HCT116 (cell line): ENCODE measurements around the gene TMEM156. TPM values are rescaled to one million over a fixed set of nuclear protein-coding genes. Genes with fewer than 3 reads are reported as not detected.

Experiments
- ATAC-seq: fragments of 200-7000 bp; cut with Tn5 transposase; 2 replicates; pipeline ENCODE4 v1.9.1; 2020; ENCODE audit warnings: mild to moderate bottlenecking, moderate library complexity
- BruUV-seq: library from RNA; stranded (reverse); fragments of 400-500 nt; replicated peaks from 2 replicates; lab custom pipeline; 2021; lab: Mats Ljungman, UMichigan
- CTCF ChIA-PET: fragments of 300-600 bp; sonication (Branson Sonifier 250); formaldehyde crosslinking; loops from one replicate; lab custom pipeline; 2021; ENCODE audit warnings: antibody characterized with exemption; lab: Charles Lee
- POLR2A ChIA-PET: fragments of 300-600, 350-600 bp; sonication (Branson Sonifier 250); formaldehyde crosslinking; loops from one replicate; lab custom pipeline; 2021; ENCODE audit warnings: antibody characterized with exemption; lab: Charles Lee
- RAD21 ChIA-PET, 2 experiments: fragments of 300-600 bp; sonication (Branson Sonifier 250); formaldehyde crosslinking; loops; one replicate each; lab custom pipeline; 2023; ENCODE audit warnings: low total read pairs in 2 of 2; ENCODE audit not compliant: uncharacterized antibody in 2 of 2, unreplicated experiment in 2 of 2, low non-redundant PET in 1 of 2; lab: Charles Lee
- DNase-seq: peaks from one replicate; pipeline ENCODE4 v3.0.0-alpha.2; 2010; ENCODE audit warnings: low read depth, low spot score
- H2AFZ ChIP-seq: fragments of 200-600 bp; shearing (Covaris generic), sonication (generic); 2 replicates; pipeline ENCODE4 v1.6.1; 2017; ENCODE audit warnings: low read depth, mixed run types, mixed read lengths, antibody characterized with exemption, low read length; ENCODE audit not compliant: poor library complexity, severe bottlenecking
- H3K27ac ChIP-seq: 2 replicates; pipeline ENCODE4 v1.5.1; 2012; ENCODE audit warnings: low read depth, low read length
- H3K27me3 ChIP-seq: fragments of 200-600 bp; sonication (generic); 2 replicates; pipeline ENCODE4 v1.6.1; 2016; ENCODE audit warnings: mixed run types, low read length, mixed read lengths; ENCODE audit not compliant: insufficient read depth
- H3K36me3 ChIP-seq, 2 experiments: fragments of 200-500 bp in 1 of 2; fragments of 200-600 bp in 1 of 2; sonication (Bioruptor generic) in 1 of 2; sonication (generic) in 1 of 2; 2 replicates each; pipeline versions ENCODE4 v1.5.1 to v1.6.1; 2014 to 2016; ENCODE audit warnings: low read length in 2 of 2, inconsistent platforms in 1 of 2, mixed read lengths in 1 of 2, mixed run types in 1 of 2; ENCODE audit not compliant: insufficient read depth in 2 of 2, control insufficient read depth in 1 of 2
- H3K4me1 ChIP-seq, 2 experiments: fragments of 200-600 bp in 1 of 2; sonication (generic) in 1 of 2; 2 replicates each; pipeline versions ENCODE4 v1.5.1 to v1.6.1; 2012 to 2017; ENCODE audit warnings: low read length in 2 of 2, inconsistent platforms in 1 of 2, mild to moderate bottlenecking in 1 of 2, mixed read lengths in 1 of 2, mixed run types in 1 of 2, moderate library complexity in 1 of 2; ENCODE audit not compliant: insufficient read depth in 2 of 2, control insufficient read depth in 1 of 2
- H3K4me2 ChIP-seq: fragments of 200-600 bp; sonication (generic); 2 replicates; pipeline ENCODE4 v1.6.1; 2017; ENCODE audit warnings: mixed run types, low read length, mixed read lengths
- H3K4me3 ChIP-seq, 2 experiments: fragments of 200-600 bp in 1 of 2; sonication (generic) in 1 of 2; replicated peaks in 1 of 2; 2 replicates each; pipeline ENCODE4 v1.5.1; 2011 to 2016; ENCODE audit warnings: low read length in 2 of 2, control low read depth in 1 of 2, low read depth in 1 of 2, mild to moderate bottlenecking in 1 of 2, mixed read lengths in 1 of 2, mixed run types in 1 of 2
- H3K79me2 ChIP-seq: fragments of 200-600 bp; sonication (generic); 2 replicates; pipeline ENCODE4 v1.6.1; 2017; ENCODE audit warnings: mild to moderate bottlenecking, mixed run types, low read length, moderate library complexity, mixed read lengths; ENCODE audit not compliant: insufficient read depth
- H3K9ac ChIP-seq: fragments of 200-600 bp; sonication (generic); 2 replicates; pipeline ENCODE4 v1.6.1; 2016; ENCODE audit warnings: low read length, mixed read lengths
- H3K9me2 ChIP-seq: fragments of 200-600 bp; sonication (generic), shearing (Covaris generic); 2 replicates; pipeline ENCODE4 v1.6.1; 2017; ENCODE audit warnings: mixed run types, mild to moderate bottlenecking, moderate library complexity; ENCODE audit not compliant: insufficient read depth
- H3K9me3 ChIP-seq, 2 experiments: fragments of 200-500 bp in 1 of 2; fragments of 200-600 bp in 1 of 2; sonication (Bioruptor generic) in 1 of 2; sonication (generic) in 1 of 2; 2 replicates each; pipeline ENCODE4 v1.6.1; 2014 to 2017; ENCODE audit warnings: low read length in 2 of 2, mixed read lengths in 2 of 2, inconsistent platforms in 1 of 2, low read depth in 1 of 2, mild to moderate bottlenecking in 1 of 2, mixed run types in 1 of 2, moderate library complexity in 1 of 2; ENCODE audit not compliant: control insufficient read depth in 1 of 2, insufficient read depth in 1 of 2
- H4K20me1 ChIP-seq: fragments of 200-600 bp; sonication (generic), shearing (Covaris generic); 2 replicates; pipeline ENCODE4 v1.6.1; 2017; ENCODE audit warnings: mixed run types, mild to moderate bottlenecking, moderate library complexity; ENCODE audit not compliant: insufficient read depth
- CBX3 ChIP-seq: IDR thresholded peaks from 2 replicates; pipeline ENCODE4 v1.6.1; 2012; ENCODE audit warnings: low read depth
- EGR1 ChIP-seq: IDR thresholded peaks from 2 replicates; pipeline ENCODE4 v1.6.1; 2012; ENCODE audit warnings: low read depth
- EZH2phosphoT487 ChIP-seq: fragments of 200-600 bp; IDR thresholded peaks from 2 replicates; pipeline ENCODE4 v1.6.1; 2018; ENCODE audit warnings: antibody characterized with exemption, borderline replicate concordance
- SIN3A ChIP-seq: IDR thresholded peaks from 2 replicates; pipeline ENCODE4 v1.6.1; 2012; ENCODE audit warnings: low read depth
- intact Hi-C: fragments of 100-400 bp; cut with micrococcal nuclease; formaldehyde crosslinking; loops from 2 replicates; pipeline ENCODE4 v1.10.0; 2022
- total RNA-seq: library from RNA; stranded (reverse); gene quantifications from one replicate; pipeline ENCODE4 v1.2.1, GENCODE V29; 2021; ENCODE audit not compliant: unreplicated experiment
- TF ChIP-seq, protein P1 (sequence below): IDR thresholded peaks from 2 replicates; pipeline ENCODE4 v1.6.1; 2012

TMEM156 gene
- total RNA-seq, 1 experiment from 2014 or later, result 0.22 TPM

DNA sequence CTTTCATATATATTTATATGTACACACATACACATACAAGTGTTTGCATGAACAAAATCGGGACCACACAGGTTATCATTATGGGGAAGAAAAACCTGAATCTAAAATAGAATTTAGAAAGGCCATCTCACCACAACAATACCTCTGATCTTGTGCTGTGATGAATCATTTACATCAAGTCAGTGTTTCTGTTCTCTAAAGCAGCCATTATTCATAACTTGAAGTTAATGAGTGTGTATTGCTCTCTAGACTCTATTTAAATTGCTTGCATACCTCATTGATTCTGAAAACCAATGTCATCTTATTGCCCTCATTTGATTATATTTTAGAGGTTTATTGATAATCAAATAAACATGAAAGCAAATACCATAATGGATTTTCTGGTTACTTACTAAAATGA, 93.0 kb downstream of the TMEM156 start:
- POLR2A ChIA-PET, result no interaction called here
- no peaks in the 10 kb centered on the region for H3K79me2 ChIP-seq
- no peaks in the 10 kb centered on the region for H4K20me1 ChIP-seq
- no peaks in the 10 kb centered on the region for H3K27me3 ChIP-seq
- BruUV-seq, result no TSS peak
- H3K9me3 ChIP-seq, result no peaks in the 10 kb centered on the region
- no peaks in the 10 kb centered on the region for H3K4me1 ChIP-seq
- H3K36me3 ChIP-seq, result peaks cover 0 to 9% of the 10 kb centered on the region in 2 experiments; a peak in 2 of 4 replicates
- DNase-seq (no peak), ATAC-seq (no peak)
- intact Hi-C loops, result no loop called here
- no peaks in the 10 kb centered on the region for H3K9me2 ChIP-seq
- no peak overlapping the region for H3K27ac ChIP-seq
- RAD21 ChIA-PET, result no interaction called here
- H2AFZ ChIP-seq, result no peak overlapping the region
- H3K4me2 ChIP-seq, result no peak overlapping the region
- TF ChIP-seq CBX3, result no peak
- no peak for TF ChIP-seq EGR1
- TF ChIP-seq, protein P1, sequence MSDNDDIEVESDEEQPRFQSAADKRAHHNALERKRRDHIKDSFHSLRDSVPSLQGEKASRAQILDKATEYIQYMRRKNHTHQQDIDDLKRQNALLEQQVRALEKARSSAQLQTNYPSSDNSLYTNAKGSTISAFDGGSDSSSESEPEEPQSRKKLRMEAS, result no peak
- CTCF ChIA-PET, result no interaction called here
- H3K9ac ChIP-seq, result no peak overlapping the region
- H3K4me3 ChIP-seq, result no peak overlapping the region

DNA sequence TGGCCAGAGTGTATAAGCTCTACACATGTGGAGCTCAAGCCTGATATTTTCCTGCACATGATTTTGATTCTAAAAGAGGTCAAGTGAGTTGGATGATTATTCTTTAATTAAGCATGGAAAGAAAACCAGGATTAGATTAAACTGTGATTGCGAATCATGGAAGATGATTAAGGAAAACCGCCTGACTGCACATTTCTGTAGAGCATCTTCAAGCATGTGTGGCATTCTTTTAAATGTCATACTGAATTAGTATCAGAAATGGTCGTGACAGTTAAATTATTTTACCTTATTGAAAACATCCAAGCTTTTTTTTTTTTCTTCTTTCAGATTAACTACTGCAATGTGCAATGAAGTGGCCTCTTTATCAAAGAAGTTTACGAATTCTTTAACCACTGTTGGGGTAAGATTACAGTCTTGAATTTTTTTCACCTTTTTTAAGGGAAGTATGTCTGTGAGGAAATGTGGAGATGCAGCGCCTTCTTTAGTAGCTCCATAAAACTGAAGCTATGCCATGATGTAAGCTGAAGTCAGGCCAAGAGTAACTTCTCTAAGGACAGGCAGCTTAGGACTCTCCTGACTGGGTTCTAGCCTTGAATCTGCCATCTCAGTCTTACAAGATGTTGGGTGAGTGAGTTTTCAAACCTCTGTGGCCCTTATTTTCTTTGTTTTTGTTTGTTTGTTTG, 96.7 kb downstream of the TMEM156 start:
- intact Hi-C loops, result no loop called here
- RAD21 ChIA-PET, result no interaction called here
- no peak overlapping the region for H3K4me2 ChIP-seq
- H3K9me2 ChIP-seq, result no peaks in the 10 kb centered on the region
- BruUV-seq, result no TSS peak
- H2AFZ ChIP-seq, result no peak overlapping the region
- H3K4me3 ChIP-seq, result no peak overlapping the region
- no peaks in the 10 kb centered on the region for H3K79me2 ChIP-seq
- H3K36me3 ChIP-seq, result peaks cover 0 to 16% of the 10 kb centered on the region in 2 experiments; a peak in 2 of 4 replicates
- no peaks in the 10 kb centered on the region for H4K20me1 ChIP-seq
- no peaks in the 10 kb centered on the region for H3K4me1 ChIP-seq
- TF ChIP-seq EZH2phosphoT487, result no peak
- TF ChIP-seq, protein P1, result no peak
- TF ChIP-seq SIN3A, result no peak
- no peaks in the 10 kb centered on the region for H3K9me3 ChIP-seq
- no peak for ATAC-seq
- no peak for DNase-seq
- no peak overlapping the region for H3K9ac ChIP-seq
- no peak overlapping the region for H3K27ac ChIP-seq
- H3K27me3 ChIP-seq, result no peaks in the 10 kb centered on the region
- POLR2A ChIA-PET, result no interaction called here
- CTCF ChIA-PET, result no interaction called here
